Astrocyte of the hippocampus (primary cell): Measurements from ENCODE around the gene UIMC1.
"Not testable (repeated sequence)": the region's sequence is repeated elsewhere in the genome, so short reads cannot be mapped to it uniquely, and the experiment has no call there.

ENCODE experiments used
- DNase-seq: peaks from one replicate; pipeline ENCODE4 v3.0.0; 2011; ENCODE audit warnings: low read depth, low spot score

UIMC1 gene

DNA sequence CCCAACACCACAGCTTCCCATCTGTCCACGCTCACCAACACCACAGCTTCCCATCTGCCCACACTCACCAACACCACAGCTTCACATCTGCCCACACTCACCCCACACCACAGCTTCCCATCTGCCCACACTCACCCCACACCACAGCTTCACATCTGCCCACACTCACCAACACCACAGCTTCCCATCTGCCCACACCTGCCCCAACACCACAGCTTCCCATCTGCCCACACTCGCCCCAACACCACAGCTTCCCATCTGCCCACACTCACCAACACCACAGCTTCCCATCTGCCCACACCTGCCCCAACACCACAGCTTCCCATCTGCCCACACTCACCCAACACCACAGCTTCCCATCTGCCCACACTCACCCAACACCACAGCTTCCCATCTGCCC lies 134.0 kb downstream of the UIMC1 start:
- not testable (repeated sequence) for DNase-seq

DNA sequence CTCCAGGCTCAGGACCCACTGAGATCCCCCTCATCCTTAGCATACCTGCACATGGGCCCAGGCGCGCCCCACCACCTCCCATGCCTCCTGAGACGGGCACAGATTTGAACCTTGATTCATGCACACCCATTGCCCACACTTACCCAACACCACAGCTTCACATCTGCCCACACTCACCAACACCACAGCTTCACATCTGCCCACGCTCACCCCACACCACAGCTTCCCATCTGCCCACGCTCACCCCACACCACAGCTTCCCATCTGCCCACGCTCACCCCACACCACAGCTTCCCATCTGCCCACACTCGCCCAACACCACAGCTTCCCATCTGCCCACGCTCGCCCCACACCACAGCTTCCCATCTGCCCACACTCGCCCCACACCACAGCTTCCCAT lies 135.9 kb downstream of the UIMC1 start:
- DNase-seq: not testable (repeated sequence)

DNA sequence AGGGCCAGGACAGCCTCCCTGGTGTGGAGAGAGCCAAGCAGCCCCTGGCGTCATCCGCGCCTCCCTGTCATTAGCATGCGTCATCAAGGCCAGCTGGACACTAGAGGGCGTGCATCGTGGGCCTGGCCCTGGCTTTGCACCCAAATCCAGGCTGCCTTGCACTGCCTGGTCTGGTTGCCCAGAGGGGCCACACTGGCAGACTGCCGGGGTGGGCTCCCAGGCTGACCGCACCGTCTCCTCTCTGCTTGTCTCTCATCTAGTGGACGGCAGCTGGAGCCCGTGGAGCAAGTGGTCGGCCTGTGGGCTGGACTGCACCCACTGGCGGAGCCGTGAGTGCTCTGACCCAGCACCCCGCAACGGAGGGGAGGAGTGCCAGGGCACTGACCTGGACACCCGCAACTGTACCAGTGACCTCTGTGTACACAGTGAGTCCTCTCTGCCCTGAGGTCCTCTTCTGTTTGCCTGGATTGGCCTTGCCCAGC lies 136.4 kb downstream of the UIMC1 start:
- DNase-seq: peak; percentile 52

DNA sequence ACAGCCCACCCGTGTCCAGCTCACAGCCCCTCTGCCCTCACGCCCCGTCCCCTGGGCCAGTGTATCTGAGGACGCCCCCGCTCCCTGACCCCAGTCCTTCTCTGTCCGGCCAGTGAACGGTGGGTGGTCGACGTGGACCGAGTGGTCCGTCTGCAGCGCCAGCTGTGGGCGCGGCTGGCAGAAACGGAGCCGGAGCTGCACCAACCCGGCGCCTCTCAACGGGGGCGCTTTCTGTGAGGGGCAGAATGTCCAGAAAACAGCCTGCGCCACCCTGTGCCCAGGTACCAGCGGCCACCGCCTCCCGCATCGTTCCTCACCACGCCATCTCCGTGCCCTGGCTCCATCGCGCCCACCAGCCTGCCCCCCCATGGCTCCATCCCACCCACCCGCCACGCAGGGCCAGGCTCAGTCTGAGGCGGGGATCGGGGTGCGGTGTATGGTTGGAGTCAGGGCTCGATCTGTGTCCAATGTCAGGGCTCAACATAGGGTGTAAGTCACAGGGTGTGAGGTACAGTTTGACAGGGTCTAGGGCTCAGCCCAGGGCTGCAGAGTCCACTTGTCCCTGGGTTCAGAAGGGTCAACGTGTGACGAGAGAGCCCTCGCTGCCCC lies 137.0 kb downstream of the UIMC1 start:
- DNase-seq: no peak

DNA sequence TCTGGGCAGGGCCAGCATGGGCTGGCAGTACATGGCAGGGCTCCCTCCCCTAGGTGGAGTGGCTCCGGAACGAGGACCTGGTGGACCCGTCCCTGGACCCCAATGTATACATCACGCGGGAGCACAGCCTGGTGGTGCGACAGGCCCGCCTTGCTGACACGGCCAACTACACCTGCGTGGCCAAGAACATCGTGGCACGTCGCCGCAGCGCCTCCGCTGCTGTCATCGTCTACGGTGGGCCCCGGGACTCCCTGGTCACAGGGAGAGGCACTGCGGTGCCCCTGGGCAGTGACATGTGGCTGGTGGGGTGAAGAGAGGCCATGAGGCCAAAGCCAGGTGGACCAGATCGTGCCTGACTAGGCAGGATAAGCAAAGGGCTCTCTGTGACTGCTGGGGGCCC lies 137.8 kb downstream of the UIMC1 start:
- no peak for DNase-seq

DNA sequence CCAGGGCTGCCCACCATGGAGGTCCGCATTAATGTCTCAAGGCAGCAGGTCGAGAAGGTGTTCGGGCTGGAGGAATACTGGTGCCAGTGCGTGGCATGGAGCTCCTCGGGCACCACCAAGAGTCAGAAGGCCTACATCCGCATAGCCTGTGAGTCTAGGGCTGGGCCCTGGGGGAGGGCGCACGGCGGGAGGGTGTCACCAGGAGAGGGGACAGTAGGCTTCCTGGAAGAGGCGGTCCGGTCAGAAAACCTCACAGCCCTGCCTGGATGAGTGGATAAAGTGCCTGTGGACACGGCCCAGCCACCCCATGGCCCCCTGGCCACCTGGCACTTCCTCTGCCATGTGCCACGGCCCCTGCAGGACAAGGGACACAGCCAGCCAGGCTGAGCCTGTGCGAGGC lies 138.5 kb downstream of the UIMC1 start:
- no peak for DNase-seq

DNA sequence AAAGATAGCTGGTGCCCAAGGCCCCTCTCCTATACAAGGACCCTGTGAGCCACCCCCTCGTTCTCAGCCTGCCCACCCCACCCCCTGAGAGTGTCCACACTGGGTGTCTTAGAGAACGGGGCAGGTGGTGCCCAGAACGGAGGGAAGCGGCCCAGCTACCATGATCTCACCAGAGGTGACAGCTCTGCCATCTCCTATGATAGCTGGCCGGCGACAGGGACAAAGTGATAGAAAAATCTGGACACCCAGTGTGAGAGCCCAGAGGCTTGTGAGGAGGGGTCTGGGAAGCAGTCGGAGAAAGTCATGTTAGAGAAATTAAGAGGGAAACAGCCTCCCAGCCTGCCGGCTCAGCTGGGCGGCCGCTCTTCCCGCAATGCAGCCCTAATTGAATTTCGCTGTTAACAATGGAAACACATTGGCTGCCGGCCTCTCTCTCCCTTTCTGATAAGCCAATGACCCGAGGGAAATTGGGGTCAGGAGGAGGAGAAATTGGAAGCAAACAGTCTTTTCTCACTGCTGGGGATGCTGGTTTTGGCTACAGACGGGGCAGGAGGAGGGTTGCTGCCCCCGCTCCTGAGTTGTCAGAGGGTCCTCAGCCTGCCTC lies 139.8 kb downstream of the UIMC1 start:
- peak; percentile 16 for DNase-seq

DNA sequence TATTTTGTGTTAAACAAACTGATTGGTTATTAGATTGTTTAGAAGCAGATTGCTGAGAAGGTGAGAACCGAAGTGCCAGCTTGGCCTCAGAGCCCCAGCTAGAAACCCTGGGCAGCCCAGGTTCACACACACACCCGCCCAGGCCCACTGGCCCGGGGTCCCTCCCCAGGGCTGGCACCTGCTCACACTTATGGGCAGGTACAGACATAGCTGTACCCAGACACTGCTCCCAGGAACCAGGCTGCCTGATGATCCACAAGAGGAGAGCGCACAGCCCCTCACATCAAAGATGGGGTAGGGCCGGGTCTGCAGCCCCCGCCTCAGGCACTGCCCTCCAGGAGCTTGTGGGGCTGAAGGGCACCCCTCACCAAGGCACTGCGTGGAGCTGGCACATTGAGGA lies 140.6 kb downstream of the UIMC1 start:
- no peak for DNase-seq

DNA sequence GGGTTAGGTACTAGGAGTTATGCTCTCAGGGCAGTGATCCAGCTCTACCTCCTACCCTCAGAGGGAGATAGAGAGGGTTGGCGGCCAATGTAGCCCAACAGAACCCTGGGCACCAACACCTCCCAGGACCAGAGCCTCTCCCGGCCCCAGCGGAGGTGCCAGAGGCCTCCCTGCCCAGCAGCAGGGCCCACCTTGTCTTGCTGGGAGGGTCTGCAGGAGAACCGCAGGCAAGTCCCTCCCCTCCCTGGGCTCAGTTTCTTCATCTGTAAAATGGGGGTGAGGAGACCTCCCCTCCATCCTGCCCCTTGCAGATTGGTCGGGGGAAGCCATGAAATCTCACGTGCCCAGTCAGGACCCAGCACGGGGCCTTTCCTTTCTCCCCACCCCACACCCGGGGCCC lies 141.8 kb downstream of the UIMC1 start:
- DNase-seq: no peak

DNA sequence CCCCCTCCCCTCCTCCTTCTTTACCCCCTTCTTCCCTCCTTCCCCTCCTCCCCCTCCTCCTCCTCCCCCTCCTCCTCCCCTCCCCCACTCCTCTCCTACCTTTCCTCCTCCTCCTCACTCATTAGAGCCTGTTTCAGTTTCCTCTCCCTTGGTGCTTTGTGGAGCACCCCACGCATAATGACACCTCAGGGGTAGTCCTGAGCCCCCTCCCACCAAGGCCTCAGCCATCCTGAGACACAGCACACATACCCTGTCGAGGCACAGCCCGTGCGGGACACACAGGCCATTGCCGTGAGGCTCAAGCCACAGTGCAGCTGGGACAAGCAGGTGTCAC lies 142.8 kb downstream of the UIMC1 start:
- DNase-seq: no peak

DNA sequence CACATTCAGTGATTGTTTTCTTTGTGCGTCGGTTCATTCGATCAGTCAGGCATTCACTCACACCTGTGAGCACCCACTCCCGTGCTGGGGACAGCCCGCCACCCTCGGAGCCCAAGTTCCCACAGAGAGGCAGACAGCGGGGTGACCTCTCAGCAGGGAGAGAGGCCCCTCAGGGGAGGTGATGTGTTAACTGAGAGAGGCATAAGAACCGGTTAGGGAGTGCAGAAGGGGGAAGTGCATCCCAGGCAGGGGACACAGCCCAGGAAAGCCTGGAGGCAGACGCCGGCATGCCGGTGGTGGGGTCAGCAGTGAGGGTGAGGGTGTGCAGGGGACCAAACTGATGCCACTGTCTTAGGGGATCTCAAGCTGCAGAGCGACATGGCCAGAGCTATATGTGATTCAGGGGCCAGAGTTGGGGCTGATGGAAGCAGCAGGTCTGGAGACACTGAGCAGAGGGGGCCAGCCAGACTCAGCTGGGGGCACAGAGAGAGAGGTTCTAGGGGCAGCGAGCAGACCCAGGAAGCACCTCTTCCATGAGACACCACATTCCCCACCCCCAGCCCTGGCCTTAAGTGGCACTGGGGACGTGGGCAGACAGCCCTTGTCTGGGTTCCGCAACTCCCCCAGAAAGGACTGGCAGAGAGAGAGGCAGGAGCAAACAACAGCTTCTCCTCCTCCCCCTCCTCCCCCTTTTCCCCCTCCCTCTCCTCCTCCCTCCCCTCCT lies 143.4 kb downstream of the UIMC1 start:
- no peak for DNase-seq

DNA sequence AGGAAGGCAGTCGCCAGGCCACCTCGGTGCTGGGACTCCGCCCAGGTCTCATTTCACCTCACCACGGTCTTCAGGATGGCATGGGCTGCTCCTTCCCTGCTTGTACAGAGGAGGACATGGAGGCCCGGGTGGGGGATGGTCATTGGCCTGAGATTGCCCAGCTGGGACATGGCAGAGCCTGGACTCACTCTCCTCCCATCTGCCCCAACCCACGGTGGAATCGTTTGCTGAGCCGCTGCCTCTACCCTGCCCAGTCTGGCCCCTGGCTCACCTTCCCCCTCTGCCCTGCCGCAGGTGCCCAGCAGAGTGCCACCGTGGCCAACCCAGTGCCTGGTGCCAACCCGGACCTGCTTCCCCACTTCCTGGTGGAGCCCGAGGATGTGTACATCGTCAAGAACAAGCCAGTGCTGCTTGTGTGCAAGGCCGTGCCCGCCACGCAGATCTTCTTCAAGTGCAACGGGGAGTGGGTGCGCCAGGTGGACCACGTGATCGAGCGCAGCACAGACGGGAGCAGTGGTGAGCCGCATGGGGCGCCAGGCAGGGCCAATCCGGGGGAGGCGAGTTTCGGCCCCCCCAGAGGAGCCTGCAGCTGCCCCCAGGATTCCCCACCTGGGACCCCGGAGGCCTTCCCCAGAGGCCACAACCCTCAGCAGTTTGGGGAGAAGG lies 144.1 kb downstream of the UIMC1 start:
- DNase-seq: no peak

DNA sequence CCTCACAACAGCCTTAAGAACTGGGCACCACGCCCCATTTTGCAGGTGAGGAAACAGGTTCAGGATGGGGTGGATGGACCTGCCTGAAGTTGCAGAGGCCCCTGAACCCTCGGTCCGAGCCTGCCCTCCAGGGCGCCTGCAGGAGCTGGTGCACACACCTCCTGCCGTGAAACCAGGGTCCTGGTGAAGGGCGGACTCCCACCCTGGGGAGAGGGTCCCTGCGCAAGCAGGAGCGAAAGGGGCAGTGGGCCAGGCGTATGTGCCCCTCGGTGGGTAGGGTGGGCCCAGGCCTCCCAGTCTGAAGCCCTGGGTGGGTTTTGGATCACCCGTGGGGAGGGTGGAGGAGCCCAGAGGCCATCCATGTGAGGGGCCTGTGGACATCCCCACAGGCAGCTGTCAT lies 145.3 kb downstream of the UIMC1 start:
- DNase-seq: no peak

DNA sequence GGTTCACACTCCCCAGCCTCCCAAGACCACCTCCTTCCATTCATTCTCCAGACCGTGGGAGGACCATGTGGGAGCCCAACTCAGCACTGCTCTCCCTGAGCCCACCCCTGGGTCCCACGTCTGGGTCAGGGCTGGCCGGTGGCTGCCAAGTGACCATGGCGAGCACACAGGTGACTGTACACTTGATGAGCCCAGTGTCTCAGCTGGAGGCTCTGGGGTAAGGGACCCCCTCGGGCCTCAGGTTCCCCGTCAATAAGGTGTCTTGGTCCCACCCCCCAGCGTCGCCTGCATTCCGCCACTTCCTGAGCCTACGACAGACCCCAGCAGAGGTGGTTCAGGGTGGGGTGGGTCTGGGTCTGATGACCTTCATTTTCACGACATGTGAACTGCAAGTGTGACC lies 146.2 kb downstream of the UIMC1 start:
- DNase-seq: no peak

DNA sequence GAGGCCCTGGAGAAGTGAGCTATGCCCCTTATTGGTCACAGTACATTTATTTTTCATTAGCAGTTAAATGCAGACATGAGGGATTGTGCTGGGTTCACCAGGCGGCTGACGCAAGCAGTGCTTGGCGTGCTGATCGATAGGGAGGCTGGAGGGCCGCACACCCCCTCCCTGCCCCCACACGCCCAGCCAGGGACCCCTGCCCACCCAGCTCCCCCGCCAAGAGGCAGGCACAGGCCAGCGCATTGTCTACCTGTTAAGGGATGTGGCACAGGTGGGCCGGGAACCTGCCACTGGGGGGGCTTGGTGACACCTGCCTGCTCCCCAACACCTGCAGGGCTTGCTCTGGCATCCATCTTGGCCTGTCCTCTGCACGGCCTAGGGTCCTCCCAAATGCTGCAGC lies 146.7 kb downstream of the UIMC1 start:
- DNase-seq: no peak

DNA sequence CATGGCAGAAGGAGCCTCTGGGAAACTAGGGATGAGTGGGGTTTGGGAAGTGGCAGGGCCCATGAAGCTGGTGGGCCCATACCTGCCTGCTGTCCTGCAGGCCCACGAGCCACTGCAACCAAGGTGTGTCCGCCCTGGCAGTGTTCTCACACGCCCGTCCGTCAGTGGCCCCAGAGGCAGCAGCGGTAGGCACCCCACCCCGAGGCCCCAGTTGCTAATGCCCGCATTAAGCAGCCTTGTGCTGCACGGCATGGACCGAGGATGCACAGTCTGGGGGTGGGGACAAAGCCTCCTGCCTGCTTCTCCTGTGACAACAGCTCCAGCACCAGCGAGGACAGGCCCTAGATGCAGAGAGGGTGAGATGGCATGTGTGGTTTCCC lies 148.7 kb downstream of the UIMC1 start:
- no peak for DNase-seq

DNA sequence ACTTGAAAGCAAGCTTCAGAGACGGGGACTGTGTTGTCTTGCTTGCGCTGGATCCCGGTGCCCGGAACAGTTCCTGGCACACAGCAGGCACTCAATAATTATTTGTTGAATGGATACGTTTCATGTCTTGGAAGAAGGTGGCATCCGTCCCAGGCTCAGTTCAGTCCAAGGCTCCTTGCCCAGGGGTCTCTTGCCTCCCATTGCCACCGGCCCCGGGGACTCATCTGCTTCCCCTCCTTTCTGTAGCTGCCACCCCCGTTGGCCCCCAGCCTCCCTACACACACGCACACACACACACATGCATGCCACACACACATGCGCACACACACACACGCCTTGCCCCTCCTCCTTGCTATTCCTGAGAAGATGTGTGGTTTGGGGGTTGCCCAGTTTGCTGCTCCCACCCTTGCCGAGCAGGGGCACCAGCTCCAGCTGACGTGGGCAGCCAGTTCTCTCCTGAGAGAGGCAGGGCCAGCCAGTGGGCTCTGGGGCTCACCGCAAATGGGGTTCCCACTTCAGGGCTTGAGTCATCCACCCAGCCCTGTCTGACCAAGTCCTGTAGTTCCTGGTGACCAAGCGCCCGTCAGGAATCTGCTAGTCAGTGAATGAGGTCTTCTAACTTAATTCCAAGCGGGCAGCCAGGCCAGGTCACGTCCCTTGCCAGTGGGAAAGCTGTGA lies 149.2 kb downstream of the UIMC1 start:
- no peak for DNase-seq

DNA sequence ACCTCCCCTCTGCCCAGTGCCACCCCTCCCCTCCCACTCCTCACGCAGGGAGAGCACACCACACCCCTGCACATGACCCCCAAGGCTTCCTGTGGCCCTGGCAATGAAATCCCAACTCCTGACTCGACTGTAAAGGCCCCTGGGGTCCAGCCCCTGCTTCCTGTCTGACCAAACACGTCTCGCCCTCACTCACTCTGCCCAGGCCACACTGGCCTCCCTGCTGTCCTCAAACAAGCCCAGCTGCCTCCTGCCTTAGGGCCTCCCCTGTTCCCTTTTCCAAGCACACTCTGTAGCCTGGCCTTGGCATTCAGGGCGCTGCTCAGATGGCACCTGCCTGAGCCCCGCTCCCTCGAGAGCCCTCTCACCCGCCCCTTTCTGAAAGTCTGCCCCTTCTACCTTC lies 149.8 kb downstream of the UIMC1 start:
- DNase-seq: no peak

DNA sequence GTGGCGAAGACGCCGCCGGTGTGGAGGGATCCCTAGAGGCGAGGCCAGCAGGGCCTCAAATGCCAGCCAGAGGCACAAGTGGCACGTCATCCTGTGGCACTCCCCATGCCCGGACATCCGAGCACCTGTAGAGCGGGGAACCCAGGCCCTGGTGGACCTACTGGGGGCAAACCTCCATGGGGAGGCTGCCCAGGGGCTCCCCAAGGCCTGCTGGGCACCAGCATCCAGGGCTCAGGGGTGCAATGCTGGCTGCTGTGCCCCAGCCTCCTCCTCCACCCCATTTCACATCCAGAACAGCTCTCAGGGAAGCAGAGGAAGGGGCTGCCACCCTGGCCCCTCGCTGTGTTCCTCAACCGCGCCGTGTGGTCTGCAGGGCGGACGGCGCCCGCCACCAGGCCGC lies 151.0 kb downstream of the UIMC1 start:
- DNase-seq: no peak
